Measurements from ENCODE around the gene CCNJL.
"Not testable (repeated sequence)": the region's sequence is repeated elsewhere in the genome, so short reads cannot be mapped to it uniquely, and the experiment has no call there.

The CCNJL gene

DNA sequence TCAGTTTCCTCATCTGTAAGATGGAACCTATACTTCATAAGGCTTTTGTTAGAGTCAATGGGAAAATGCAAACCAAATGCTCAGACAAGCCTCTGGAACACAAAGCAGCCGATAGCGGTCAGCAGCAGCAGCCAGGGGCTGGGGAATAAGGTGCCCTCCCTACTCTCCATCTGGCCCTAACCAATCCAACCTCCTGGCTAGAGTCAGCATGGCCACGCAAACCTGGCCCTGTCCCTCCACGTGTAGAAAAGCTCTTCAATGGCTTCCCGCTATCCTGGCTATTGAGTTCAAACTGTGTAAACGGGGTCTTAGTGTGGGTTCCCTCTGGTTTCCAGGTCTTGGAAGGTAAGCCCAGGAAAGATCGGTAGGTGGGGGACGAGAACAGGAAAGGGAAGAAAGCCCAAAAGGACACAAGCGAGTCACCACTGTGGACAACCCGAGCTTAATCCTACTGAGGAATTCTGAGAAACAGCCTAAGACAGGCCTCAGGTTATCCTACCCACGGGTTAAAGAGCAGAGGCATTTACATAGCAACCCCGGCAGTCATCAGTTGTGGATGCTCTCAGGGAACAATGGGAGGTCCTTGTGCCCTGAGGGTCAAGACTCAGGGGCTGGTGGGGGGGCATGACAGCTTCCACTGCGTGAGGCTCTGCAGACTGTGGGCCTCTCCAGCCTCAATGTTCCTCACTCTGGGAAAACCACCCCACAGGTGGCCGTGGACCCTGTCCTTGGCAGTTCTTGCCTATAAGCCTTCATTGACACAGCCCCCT is 52.2 kb downstream of the CCNJL start:
- no peak for DNase-seq

GRCh38 chr5:160259341-160259740 is 53.0 kb downstream of the CCNJL start:
- DNase-seq, result no peak

DNA sequence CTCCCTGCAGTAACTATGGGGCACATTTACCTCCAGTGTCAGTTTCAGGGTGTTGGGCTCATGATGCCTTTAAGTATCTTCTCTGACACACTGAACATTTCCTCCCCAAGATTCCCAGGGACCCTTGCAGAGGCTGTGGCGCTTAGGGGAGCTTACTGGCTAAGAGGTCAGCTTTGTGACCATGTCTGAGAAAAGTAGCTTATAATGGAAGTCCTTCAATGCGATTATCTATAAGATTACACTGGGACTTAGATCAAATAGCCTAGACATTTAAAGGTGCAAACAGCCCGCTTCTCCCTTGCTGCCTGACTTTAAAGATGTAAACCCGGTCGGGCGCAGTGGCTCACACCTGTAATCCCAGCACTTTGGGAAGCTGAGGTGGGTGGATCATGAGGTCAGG is 57.7 kb downstream of the CCNJL start:
- DNase-seq, result no peak

DNA sequence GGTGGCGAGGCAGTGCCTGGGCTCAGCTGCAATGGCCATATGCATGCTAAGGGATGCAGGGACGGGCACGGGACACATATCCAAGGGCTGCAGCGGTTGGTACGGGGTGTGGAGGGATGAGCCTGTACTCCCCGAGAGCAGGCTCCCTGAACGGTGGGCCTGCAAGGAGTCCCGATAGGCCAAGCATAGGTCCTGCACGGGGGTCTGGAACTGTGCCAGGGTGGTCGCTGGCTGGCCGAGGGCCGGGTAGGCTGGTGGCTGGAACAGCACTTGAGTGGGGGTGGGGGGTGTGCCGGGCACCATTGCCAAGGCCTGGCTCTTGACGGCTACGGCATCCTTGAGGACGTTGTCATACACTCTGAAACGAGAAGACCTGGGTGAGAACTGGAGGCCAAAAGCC is 58.9 kb downstream of the CCNJL start:
- DNase-seq, result no peak

DNA sequence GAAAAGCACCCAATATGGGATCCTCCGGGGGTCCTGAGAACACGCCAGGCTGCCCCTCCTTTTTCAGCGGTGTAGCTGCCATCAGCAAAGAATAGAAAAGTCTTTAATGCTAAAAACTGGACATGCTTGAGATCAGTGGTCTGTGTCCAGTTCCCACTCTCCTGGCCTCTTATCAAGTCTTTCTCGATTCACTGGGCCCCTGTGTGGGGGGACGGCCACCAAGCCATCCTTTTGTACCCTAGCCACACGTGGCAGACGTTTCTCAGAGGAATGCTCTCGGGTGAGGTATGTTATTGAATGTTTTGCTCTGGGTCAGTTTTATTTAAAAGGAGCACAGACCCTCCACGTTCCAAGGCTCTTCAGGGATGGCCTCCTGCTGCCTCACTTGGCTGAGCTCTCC is 59.4 kb downstream of the CCNJL start:
- no peak for DNase-seq

DNA sequence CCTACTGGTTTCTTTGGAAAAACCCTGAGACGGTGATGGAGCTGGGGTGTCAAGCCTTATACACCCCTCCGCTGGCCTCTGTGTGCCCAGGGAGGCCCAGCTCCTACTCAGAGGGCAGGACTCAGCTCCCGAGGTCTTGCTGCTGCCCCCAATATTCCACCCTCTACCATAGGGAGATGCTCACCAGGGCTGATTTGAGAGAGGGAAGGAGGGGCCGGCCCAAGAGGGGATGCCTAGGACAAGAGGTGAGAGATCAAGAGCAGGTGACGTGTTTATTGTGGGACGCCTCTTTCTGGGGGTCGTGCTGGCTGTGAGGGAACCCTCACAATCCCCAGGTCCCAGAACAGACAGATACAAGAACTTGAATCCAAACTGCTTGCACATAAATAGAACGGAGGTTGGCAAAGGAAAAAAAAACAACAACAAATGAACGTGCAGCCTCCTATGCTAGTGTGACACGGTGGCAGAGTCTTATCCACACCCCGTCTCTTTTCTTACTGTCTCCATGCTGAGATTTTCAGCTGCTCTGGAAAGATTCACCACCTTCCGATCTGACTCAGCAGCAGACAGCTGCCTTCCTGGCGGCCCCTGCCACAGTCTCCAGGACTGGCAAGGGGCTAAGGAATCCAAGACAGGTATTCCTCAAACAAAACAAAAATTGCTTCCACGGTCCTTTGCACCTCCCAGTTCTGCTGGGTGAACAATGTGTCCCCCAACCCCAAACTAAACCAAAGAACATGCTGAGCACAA is 60.8 kb downstream of the CCNJL start:
- no peak for DNase-seq

- DNase-seq, result no peak
Observed at GRCh38 chr5:160250826-160251225, 61.5 kb downstream of the CCNJL start.

DNA sequence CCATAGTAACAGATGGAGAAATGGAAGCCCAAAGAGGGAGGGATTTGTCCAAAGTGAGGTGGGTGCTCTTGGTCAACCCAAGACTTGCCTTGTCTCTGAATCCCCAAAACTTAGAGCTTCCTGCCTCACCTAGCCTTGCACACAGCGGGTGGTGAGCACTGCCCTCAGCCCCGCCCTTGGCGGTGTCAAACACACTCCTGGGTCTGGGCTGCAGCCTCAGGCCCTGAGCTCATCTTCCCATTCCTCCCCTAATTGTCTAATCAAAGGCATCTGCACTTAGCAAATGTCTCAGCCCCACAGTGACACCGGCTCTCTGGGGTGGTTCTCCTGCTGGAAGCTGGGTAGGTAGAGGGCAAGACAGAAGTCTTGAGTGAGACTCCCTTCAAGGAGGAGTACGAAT is 62.1 kb downstream of the CCNJL start:
- DNase-seq, result no peak

DNA sequence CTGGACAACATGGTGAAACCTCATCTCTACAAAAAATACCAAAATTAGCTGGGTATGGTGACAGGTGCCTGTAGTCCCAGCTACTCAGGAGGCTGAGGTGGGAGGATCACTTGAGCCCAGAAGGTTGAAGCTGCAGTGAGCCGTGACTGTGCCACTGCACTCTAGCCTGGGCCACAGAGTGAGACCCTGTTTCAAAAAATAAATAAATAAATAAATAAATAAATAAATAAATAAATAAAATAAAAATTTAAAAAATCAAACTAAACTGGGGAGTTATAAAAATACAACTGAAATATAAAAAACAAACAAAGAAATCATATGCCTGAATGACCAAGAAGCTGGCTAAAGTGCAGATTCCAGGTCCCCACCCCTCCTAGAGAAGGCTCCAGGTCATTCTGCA is 62.8 kb downstream of the CCNJL start:
- not testable (repeated sequence) for DNase-seq

DNA sequence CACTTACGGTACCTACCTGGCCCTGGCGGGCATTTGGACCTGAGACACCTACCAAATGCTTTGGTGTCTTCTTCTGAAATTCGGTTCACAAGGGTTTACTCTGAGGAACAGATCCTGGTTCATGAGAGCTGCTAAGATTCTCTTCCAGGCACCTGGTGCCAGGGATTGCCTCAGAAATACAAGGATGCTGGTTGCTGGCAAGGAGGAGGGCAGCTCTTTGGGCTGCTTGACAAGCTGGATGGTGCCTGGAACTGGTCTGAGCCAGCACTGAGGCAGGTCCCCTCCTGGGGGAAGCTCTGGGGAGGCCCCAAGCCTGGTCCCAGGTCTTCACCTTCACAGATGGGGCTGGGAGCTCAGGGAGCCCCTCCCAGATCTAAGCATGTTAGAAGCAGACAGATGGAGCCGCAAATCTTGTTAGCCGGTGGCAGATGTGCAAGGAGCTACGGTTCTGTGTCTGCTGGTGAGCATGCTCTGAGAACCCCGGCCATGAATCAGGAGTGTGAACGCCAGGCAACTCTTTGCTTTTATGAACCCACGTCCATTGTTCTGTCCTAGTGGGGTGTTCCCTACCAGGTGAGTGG is 66.8 kb downstream of the CCNJL start:
- DNase-seq, result no peak

- DNase-seq, result no peak
Observed at GRCh38 chr5:160242145-160242544, 70.2 kb downstream of the CCNJL start.

DNA sequence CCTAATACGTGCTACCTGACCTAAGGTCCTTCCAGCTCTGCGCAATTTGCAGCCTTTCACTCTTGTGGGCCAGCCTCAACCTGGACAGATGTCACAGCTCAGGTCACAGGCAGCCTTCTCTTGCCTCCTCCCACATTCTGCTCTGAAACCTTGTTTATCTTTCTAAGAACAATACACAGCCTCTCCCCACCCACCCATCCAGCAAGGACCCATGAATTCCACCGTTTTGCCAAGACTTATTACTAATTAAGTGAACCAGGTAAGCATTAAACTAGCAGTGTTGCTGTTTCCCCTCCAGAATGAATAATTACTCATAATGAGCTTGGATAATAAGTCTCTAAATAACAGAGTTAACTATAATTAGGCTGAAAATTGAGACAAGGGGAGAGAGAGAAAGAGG is 72.0 kb downstream of the CCNJL start:
- DNase-seq, result no peak

DNA sequence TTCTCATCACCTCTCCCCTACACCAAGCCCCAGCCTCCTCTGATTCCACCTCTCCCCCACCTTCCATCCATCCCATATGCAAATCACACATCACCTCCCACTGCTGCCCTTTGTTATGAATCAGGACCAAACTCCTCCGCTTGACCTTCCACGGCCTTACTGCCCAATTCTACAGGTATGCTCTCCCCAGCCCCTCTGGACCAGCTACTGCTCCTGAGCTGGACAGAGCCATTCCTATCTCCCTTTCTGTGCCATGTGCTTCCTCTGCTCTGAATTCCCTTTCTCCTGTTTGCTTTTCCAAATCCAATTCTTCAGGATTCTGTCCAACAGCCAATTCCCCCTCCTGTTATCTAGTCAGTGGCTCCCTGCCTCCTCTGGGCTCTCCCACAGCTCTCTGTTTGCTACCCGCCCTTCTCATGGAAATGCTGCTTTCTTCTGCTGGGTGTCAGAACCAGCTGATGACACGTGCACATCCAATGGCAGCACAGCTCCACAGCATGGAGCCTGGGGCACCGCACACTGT is 74.7 kb downstream of the CCNJL start:
- DNase-seq, result no peak

- DNase-seq, result no peak
Observed at GRCh38 chr5:160235731-160236130, 76.6 kb downstream of the CCNJL start.

GRCh38 chr5:160233215-160233614 is 79.1 kb downstream of the CCNJL start:
- no peak for DNase-seq

- no peak for DNase-seq
Observed at GRCh38 chr5:160231783-160232342, 80.5 kb downstream of the CCNJL start.

- no peak for DNase-seq
Observed at GRCh38 chr5:160230686-160231527, 81.5 kb downstream of the CCNJL start.

DNA sequence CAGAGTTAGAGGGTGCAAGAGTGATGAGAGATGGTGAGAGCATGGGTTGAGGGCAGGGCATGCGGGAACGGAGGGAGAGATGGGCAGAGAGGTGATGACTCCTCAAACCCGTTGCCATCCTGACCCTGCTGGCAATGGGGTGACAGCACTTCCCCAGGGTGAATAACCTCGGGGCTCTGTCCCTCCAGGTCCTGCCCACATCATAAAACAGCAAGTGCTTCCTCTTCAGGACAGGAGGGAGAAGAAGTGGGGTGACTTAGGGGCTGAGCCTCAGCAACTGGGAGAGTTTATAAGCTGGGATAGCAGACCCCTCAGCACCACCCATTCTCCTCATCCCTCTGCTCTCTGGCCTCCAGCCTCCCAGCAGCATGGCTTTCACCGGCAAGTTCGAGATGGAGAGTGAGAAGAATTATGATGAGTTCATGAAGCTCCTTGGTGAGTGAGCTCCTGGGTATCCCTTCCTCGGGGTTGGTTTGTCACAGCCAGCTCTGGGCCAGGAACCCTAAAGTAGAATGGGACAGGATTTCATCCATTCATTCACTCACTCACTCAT is 83.1 kb downstream of the CCNJL start, which contains the start of gene FABP6:
FABP6 (plus strand) TSS at position 317 of the 553 bp plus-strand sequence; CDS start at position 369, 52 bp downstream.
- DNase-seq, result no peak

DNA sequence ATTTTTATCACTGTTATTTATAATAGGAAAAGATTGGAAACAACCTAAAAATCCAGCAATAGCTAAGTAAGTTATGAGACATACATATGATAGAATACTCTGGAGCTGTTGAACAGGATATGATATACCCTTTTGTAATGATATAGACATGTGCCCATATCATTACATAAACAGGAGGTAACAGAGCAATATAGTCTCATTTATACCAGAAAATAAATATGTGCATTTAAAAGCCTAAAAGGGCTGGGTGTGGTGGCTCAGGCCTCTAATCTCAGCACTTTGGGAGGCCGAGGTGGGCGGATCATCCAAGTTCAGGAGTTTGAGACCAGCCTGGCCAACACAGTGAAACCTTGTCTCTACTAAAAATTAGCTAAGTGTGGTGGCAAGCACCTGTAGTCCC is 85.4 kb downstream of the CCNJL start:
- DNase-seq, result no peak

DNA sequence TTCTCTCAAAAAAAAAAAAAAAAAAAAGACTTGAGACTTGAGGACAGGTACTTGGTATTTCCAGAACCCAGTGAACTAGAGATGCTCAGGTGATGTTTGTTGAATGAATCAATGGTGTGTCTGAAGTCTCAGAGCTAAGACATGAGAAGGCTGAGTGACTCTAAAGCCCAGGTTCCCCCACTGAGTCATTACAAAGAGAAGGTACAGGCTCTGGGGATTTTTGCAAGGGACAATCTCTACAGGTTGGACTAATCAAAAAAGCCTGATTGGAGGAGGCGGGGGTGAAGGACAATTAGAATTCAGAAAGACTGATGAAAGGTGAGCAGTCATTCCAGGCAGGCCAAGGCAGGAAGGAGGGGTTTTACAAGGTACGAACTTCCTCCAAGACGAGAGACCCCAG is 91.3 kb downstream of the CCNJL start:
- no peak for DNase-seq

GRCh38 chr5:160219356-160219755 is 93.0 kb downstream of the CCNJL start:
- DNase-seq, result no peak

DNA sequence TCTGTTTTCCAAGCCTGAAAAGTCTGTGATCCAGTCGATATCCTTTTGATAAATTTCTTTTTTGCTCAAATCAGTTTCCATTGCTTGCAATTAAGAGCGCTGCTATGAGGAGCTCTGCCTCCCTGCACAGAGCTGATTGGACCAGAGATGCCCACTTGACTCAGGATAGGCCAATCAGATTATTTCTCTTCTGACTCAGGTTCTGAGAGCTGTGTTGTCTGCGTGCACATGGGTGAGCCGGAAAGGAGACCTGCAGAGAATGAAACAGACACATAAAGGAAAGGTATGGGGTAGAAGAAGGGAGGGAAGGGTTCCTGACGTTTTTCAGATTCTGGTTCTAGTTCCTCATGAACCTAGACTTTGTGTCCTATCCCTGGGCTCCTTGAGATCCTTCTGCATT is 98.8 kb downstream of the CCNJL start:
- no peak for DNase-seq
